HL-60 (cell line): ENCODE measurements around the gene FOXL3.

Experiments used
- POLR2AphosphoS5 ChIP-seq: IDR thresholded peaks from 2 replicates; pipeline ENCODE4 v1.6.1; 2012; ENCODE audit warnings: low read depth
- TF ChIP-seq, protein P1 (sequence below): IDR thresholded peaks from one replicate; pipeline ENCODE4 v1.5.1; 2011; ENCODE audit warnings: low read length, control low read depth, inconsistent platforms; ENCODE audit not compliant: insufficient read depth
- TF ChIP-seq, protein P2 (sequence below): IDR thresholded peaks from 2 replicates; pipeline ENCODE4 v1.6.1; 2012; ENCODE audit warnings: low read depth; ENCODE audit not compliant: insufficient replicate concordance

DNA sequence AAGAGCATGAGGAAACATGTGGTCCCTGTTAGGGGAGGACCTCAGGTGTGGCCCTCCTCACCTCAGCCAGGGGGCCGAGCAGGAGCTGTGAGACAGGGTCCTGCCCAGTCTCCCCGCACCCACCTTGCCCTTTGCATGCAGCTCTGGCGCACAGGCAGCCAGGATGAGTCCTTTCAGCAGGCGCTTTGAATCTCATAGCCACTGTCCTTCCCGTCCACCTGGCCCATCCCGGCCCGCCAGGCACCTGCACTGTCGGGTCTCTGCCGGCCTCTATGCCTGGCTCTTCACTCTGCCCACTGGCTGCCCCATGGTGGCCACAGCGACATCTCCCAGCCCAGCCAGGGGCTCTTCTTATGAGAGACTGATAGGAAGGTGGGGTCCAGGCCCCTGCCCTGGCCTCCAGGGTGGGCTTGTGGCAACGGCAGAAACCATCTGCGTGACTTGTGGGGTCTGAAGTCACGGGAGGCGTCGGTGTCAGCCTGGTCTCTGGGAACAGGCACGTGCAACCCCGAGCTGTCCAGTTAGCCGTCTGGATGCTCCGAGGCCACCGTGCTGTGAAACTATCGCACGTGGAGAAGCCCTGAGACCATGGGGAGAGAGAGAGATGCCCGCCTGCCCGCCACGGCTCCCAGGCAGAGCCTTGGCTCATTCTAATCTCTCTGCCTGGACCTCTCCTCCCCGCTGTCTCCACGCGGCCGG, 37.4 kb downstream of the FOXL3 start:
- TF ChIP-seq, protein P1, sequence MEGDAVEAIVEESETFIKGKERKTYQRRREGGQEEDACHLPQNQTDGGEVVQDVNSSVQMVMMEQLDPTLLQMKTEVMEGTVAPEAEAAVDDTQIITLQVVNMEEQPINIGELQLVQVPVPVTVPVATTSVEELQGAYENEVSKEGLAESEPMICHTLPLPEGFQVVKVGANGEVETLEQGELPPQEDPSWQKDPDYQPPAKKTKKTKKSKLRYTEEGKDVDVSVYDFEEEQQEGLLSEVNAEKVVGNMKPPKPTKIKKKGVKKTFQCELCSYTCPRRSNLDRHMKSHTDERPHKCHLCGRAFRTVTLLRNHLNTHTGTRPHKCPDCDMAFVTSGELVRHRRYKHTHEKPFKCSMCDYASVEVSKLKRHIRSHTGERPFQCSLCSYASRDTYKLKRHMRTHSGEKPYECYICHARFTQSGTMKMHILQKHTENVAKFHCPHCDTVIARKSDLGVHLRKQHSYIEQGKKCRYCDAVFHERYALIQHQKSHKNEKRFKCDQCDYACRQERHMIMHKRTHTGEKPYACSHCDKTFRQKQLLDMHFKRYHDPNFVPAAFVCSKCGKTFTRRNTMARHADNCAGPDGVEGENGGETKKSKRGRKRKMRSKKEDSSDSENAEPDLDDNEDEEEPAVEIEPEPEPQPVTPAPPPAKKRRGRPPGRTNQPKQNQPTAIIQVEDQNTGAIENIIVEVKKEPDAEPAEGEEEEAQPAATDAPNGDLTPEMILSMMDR = no peak
- TF ChIP-seq POLR2AphosphoS5 = no peak
- TF ChIP-seq, protein P2, sequence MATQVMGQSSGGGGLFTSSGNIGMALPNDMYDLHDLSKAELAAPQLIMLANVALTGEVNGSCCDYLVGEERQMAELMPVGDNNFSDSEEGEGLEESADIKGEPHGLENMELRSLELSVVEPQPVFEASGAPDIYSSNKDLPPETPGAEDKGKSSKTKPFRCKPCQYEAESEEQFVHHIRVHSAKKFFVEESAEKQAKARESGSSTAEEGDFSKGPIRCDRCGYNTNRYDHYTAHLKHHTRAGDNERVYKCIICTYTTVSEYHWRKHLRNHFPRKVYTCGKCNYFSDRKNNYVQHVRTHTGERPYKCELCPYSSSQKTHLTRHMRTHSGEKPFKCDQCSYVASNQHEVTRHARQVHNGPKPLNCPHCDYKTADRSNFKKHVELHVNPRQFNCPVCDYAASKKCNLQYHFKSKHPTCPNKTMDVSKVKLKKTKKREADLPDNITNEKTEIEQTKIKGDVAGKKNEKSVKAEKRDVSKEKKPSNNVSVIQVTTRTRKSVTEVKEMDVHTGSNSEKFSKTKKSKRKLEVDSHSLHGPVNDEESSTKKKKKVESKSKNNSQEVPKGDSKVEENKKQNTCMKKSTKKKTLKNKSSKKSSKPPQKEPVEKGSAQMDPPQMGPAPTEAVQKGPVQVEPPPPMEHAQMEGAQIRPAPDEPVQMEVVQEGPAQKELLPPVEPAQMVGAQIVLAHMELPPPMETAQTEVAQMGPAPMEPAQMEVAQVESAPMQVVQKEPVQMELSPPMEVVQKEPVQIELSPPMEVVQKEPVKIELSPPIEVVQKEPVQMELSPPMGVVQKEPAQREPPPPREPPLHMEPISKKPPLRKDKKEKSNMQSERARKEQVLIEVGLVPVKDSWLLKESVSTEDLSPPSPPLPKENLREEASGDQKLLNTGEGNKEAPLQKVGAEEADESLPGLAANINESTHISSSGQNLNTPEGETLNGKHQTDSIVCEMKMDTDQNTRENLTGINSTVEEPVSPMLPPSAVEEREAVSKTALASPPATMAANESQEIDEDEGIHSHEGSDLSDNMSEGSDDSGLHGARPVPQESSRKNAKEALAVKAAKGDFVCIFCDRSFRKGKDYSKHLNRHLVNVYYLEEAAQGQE = no peak
